Lower lobe of right lung (tissue), 2 donors: ENCODE data around the gene PLCB2. TPM values are rescaled to one million over a fixed set of nuclear protein-coding genes. Genes with fewer than 3 reads are reported as not detected.

Experiments used
- ATAC-seq, 2 donors: fragments of 200-7000 bp; cut with Tn5 transposase; one replicate each; pipeline ENCODE4 v1.9.1; 2020 to 2022; ENCODE audit warnings: mild to moderate bottlenecking in 2 of 2, moderate library complexity in 2 of 2
- DNase-seq: peaks from one replicate; pipeline ENCODE4 v3.0.0-alpha.2; 2020
- H3K27ac ChIP-seq: fragments of 200-600 bp; one replicate; pipeline ENCODE4 v1.8.0; 2022
- H3K27me3 ChIP-seq: fragments of 200-600 bp; one replicate; pipeline ENCODE4 v1.8.0; 2022; ENCODE audit warnings: low read depth
- H3K36me3 ChIP-seq: fragments of 200-600 bp; one replicate; pipeline ENCODE4 v1.8.0; 2022; ENCODE audit warnings: mild to moderate bottlenecking
- H3K4me1 ChIP-seq: fragments of 200-600 bp; one replicate; pipeline ENCODE4 v1.8.0; 2022
- H3K4me3 ChIP-seq: fragments of 200-600 bp; one replicate; pipeline ENCODE4 v1.8.0; 2022; ENCODE audit warnings: mild to moderate bottlenecking
- H3K9me3 ChIP-seq: fragments of 200-600 bp; one replicate; pipeline ENCODE4 v1.8.0; 2022
- intact Hi-C: fragments of 100-400 bp; cut with DNase I; formaldehyde crosslinking; loops from one replicate; pipeline ENCODE4 v1.11.0; 2022
- total RNA-seq: library from RNA; stranded (reverse); fragmentation: NEBNext Ultra II Directional; extraction: Animal tissue kit (Norgen Biotek cat#: 25700); gene quantifications from one replicate; pipeline ENCODE4 v1.2.1, GENCODE V29; 2021
- TF ChIP-seq, protein P1 (sequence below): fragments of 200-600 bp; IDR thresholded peaks from one replicate; pipeline ENCODE4 v1.8.0; 2022; ENCODE audit warnings: antibody characterized with exemption, mild to moderate bottlenecking
- donor health status: DM: no; HTN: yes; CAD: no; lungs with severe emphysema.

The PLCB2 gene
- total RNA-seq, 1 donor from 2014 or later = 105 TPM

DNA sequence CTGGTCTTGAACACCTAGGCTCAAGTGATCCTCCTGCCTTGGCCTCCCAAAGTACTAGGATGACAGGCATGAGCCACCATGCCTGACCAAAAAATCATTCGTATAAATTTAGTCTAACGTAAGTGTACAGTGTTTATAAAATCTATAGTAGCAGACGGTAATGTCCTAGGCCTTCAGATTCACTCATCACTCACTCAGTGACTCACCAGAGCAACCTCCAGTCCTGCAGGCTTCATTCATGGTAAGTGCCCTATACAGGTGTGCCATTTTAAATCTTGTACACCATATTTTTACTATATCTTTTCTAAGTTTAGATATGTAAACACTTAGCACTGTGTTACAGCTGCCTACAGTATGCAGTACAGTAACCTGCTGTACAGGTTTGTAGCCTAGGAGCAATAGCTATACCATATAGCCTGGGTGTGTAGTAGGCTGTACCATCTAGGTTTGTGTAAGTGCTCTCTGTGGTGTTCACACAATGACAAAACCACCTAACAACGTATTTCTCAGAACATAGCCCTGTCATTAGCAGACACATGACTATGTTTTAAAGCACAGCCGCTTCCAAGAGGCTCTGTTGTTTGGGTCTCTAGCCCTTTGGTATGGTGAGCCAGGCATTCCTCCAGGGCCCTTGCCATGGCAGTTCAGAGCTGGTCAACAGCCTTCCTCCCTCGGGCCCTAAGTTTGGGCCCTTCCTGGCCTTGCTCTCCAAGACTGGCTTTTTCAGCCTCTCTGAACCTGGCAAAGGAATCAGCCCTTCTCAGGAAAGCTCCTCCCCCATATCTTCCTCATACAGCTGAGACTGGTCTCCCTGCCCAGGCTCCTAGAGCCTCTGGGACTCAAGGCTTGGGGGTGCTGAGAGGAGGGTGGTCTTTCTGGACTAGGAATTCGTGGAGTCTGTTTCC is 34.9 kb upstream of the PLCB2 start:
- Histone ChIP-seq H3K27ac (peak overlapping the region; percentile 49), H3K4me3 (no peak overlapping the region), H3K9me3 (no peaks in the 10 kb centered on the region), H3K36me3 (no peaks in the 10 kb centered on the region), H3K4me1 (peaks cover 68% of the 10 kb centered on the region), H3K27me3 (no peaks in the 10 kb centered on the region)
- ATAC-seq (no peak), DNase-seq (no peak)
- intact Hi-C loops = no loop called here
- TF ChIP-seq, protein P1, sequence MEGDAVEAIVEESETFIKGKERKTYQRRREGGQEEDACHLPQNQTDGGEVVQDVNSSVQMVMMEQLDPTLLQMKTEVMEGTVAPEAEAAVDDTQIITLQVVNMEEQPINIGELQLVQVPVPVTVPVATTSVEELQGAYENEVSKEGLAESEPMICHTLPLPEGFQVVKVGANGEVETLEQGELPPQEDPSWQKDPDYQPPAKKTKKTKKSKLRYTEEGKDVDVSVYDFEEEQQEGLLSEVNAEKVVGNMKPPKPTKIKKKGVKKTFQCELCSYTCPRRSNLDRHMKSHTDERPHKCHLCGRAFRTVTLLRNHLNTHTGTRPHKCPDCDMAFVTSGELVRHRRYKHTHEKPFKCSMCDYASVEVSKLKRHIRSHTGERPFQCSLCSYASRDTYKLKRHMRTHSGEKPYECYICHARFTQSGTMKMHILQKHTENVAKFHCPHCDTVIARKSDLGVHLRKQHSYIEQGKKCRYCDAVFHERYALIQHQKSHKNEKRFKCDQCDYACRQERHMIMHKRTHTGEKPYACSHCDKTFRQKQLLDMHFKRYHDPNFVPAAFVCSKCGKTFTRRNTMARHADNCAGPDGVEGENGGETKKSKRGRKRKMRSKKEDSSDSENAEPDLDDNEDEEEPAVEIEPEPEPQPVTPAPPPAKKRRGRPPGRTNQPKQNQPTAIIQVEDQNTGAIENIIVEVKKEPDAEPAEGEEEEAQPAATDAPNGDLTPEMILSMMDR = no peak

DNA sequence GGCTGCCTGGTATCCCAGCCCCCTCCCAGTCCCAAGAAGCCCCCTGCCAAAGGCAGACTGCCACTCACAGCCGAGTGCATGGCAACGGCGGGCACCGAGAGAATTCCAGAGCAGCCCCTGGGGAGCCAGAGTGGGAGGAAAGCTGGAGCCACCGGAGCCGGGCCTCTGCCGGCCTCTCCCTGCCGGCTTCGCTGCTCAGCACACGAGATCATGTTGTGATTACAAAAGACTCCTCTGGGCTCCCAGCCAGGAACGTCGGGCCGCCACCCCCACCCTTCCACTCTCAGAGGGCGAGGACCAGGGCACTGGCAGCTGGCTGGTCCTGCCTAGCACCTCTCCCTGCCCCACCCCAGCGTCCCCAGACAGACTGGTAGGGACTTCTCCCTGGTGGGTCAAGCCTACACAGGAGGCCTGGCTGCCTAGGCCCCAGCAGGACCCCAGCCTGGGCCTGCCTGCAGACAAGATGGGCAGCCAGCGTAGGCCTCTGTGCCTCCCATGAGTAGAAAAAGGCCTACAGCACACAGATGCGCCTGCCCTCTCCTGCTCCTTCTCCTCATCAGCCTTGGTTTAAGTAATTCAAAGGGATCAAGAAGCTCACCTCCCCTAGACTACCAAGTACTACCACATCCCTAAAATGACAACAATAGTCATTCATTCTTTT is 33.1 kb upstream of the PLCB2 start, which contains the start of gene CCDC9B:
Gene CCDC9B, minus strand, starts transcription at position 200 of the 661 bp plus-strand sequence. Its CDS starts 120 bp downstream, at position 80.
- H3K27ac ChIP-seq = peak within 1 kb of the TSS; percentile 97
- peak within 1 kb of the TSS; percentile 67 for H3K4me3 ChIP-seq
- peaks cover 86% of the 10 kb centered on the region for H3K4me1 ChIP-seq
- DNase-seq = peak; percentile 92
- no peaks in the 10 kb centered on the region for H3K9me3 ChIP-seq
- peaks cover 15% of the 10 kb centered on the region for H3K36me3 ChIP-seq
- no peaks in the 10 kb centered on the region for H3K27me3 ChIP-seq
- intact Hi-C loops = no loop called here
- TF ChIP-seq, protein P1 = peak; percentile 13
- peak; percentile 88 to 90 for ATAC-seq

DNA sequence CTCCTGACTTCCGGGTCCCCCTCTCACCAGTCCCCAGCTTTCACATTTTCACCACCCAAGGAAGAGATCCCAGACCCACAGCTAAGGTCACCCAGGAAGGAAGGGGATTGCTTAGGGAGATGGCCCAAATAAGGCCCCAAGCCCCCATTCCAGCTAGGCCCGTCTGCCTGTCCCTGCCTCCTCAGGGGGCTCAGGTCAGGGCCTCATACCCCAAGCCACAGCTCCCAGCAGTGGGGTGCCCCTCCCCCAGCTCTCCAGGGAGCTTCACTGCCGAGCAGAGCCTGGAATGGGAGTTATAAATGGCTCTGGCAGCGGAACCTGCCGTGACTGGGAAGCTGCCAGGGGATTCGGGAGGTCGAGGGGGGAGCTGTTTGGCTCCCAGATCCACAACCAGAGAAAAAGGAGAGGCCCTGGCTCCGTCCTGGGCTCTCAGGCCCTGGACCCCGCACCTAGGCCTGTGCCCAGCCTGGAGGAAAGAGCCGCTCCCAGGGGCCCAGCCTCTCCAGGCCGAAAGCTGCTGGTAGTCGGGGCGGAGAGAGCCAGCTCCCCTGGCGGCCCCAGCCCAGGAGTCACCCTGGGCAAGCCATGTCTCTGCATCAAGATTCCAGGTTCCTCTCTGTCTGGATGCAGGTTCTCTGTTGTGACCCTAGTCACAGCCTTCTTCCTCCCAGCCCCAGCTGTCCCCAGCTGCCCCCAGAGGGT is 32.5 kb upstream of the PLCB2 start:
- Histone ChIP-seq H3K9me3 (no peaks in the 10 kb centered on the region), H3K27me3 (no peaks in the 10 kb centered on the region), H3K36me3 (peaks cover 21% of the 10 kb centered on the region), H3K4me1 (peaks cover 93% of the 10 kb centered on the region), H3K4me3 (peak overlapping the region; percentile 67), H3K27ac (peak overlapping the region; percentile 97)
- intact Hi-C loops = no loop called here
- ATAC-seq = peak; percentile 41 to 57
- DNase-seq = peak; percentile 70
- TF ChIP-seq, protein P1 = no peak

DNA sequence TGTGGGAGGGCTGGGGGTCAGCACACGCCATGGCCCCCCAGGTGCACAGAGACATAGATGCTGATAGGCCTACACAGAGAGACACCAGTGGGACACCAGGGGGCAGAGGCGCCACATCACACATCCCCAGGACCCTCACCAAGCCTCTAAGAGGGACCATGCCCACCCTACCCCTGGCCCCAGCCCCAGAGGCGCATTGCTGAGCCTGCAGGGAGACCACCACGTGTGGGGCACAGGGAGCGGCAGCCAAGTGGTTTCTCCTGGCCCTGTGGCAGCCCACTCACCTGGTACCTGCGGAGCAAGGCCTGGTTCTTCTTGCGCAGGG is 31.8 kb upstream of the PLCB2 start:
- Histone ChIP-seq H3K4me3 (peak overlapping the region; percentile 67), H3K27ac (peak overlapping the region; percentile 97), H3K9me3 (no peaks in the 10 kb centered on the region), H3K27me3 (no peaks in the 10 kb centered on the region), H3K36me3 (peaks cover 27% of the 10 kb centered on the region), H3K4me1 (peaks cover 94% of the 10 kb centered on the region)
- ATAC-seq (no peak), DNase-seq (no peak)
- TF ChIP-seq, protein P1 = no peak
- intact Hi-C loops = no loop called here

DNA sequence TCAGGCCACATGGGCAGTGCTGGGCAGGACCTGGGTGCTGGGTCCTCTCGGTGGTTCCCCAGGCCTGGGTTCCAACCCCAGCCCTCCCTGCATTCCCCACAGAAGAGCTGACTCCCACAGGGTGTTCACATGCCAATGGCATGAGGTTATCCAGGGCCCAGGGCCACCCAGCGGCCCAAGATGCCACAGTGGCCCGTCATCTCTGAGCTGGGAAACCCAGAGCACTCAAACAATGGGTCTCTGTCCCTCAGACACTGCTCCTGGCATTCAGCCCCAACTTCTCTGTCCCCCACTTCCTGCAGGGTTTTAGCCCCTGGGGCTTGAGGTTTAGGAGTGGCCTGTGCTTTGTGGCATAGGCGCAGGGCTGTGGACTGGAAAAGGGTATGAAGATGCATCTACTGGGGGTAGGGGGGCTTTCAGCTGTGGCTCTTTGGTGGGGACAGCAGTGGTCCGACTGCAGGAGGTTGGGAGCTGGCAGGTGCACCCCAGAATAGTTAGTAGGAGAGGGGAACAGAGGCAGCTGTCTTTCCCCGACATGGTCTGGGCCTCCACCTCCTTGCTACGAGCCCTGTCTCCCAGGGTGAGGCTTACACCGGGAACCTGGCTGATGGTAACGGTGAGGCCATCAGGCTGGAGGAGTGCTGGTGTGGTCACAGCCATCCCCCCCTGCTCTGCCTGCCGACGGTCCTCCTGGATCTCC is 31.3 kb upstream of the PLCB2 start:
- H3K27ac ChIP-seq = peak overlapping the region; percentile 97
- no peaks in the 10 kb centered on the region for H3K9me3 ChIP-seq
- ATAC-seq (peak; percentile 30 to 55), DNase-seq (no peak)
- H3K27me3 ChIP-seq = no peaks in the 10 kb centered on the region
- peaks cover 27% of the 10 kb centered on the region for H3K36me3 ChIP-seq
- TF ChIP-seq, protein P1 = no peak
- H3K4me1 ChIP-seq = peaks cover 94% of the 10 kb centered on the region
- intact Hi-C loops = no loop called here
- H3K4me3 ChIP-seq = peak overlapping the region; percentile 67
